ENCODE measurements around the gene SLC26A11. TPM values are rescaled to one million over a fixed set of nuclear protein-coding genes. Genes with fewer than 3 reads are reported as not detected.
"Not testable (repeated sequence)": the region's sequence is repeated elsewhere in the genome, so short reads cannot be mapped to it uniquely, and the experiment has no call there.

SLC26A11 gene
- total RNA-seq, 1 donor from 2014 or later, result 7.9 TPM

- no peaks in the 10 kb centered on the region for H4K20me1 ChIP-seq (ENCODE audit: low read depth)
- no peaks in the 10 kb centered on the region for H3K79me2 ChIP-seq (ENCODE audit: low read depth)
- H3K4me1 ChIP-seq, result no peaks in the 10 kb centered on the region
- no peak for TF ChIP-seq EZH2 (IDR thresholded peaks at IDR 0.05)
- no peak for TF ChIP-seq CTCF (IDR thresholded peaks at IDR 0.05)
- no peak for TF ChIP-seq EZH2phosphoT487 (IDR thresholded peaks at IDR 0.05)
- no peak overlapping the region for H3K4me2 ChIP-seq
- Mint-ChIP-seq H3K36me3 (peaks cover 32% of the 10 kb centered on the region), H3K4me3 (no peak overlapping the region), H3K4me1 (no peaks in the 10 kb centered on the region), H3K27me3 (ENCODE audit: insufficient read depth, low read depth) (peaks cover 2% of the 10 kb centered on the region), H3K9me3 (peaks cover 10% of the 10 kb centered on the region), H3K27ac (no peak overlapping the region)
- no peaks in the 10 kb centered on the region for H3K36me3 ChIP-seq
- no peaks in the 10 kb centered on the region for H3F3A ChIP-seq (ENCODE audit: low read depth)
- no peak overlapping the region for H3K4me3 ChIP-seq
- no peak overlapping the region for H3K27ac ChIP-seq
- no peaks in the 10 kb centered on the region for H3K27me3 ChIP-seq
- DNase-seq (ENCODE audit: low spot score), result no peak
- H3K9me3 ChIP-seq (ENCODE audit: low read depth), result no peaks in the 10 kb centered on the region
- no peak overlapping the region for H2AFZ ChIP-seq (replicated peaks)
- H3K9ac ChIP-seq, result no peak overlapping the region
Observed at GRCh38 chr17:80297996-80298560, 77.9 kb downstream of the SLC26A11 start.

GRCh38 chr17:80299350-80300100, 79.3 kb downstream of the SLC26A11 start:
- H3F3A ChIP-seq (ENCODE audit: low read depth); H3K79me2 ChIP-seq (ENCODE audit: low read depth); H3K36me3 ChIP-seq; H3K4me3 ChIP-seq; H3K4me1 ChIP-seq; DNase-seq (ENCODE audit: low spot score); H3K9me3 ChIP-seq (ENCODE audit: low read depth); H3K27me3 Mint-ChIP-seq (ENCODE audit: insufficient read depth, low read depth); H3K27me3 ChIP-seq; H3K4me3 Mint-ChIP-seq; H3K27ac ChIP-seq; H3K4me2 ChIP-seq; H2AFZ ChIP-seq (replicated peaks); H4K20me1 ChIP-seq (ENCODE audit: low read depth); H3K9ac ChIP-seq; H3K4me1 Mint-ChIP-seq; H3K27ac Mint-ChIP-seq: not testable (repeated sequence)
- Mint-ChIP-seq H3K9me3 (peaks cover 16% of the 10 kb centered on the region), H3K36me3 (peaks cover 38% of the 10 kb centered on the region)

GRCh38 chr17:80300756-80301155, 80.5 kb downstream of the SLC26A11 start:
- H3K36me3 ChIP-seq; DNase-seq (ENCODE audit: low spot score); H3K4me2 ChIP-seq; H3K27ac Mint-ChIP-seq; H3K9me3 ChIP-seq (ENCODE audit: low read depth); H4K20me1 ChIP-seq (ENCODE audit: low read depth); H3K4me1 Mint-ChIP-seq; H3K27ac ChIP-seq; H3K79me2 ChIP-seq (ENCODE audit: low read depth); H3K9ac ChIP-seq; H3F3A ChIP-seq (ENCODE audit: low read depth); H3K27me3 Mint-ChIP-seq (ENCODE audit: insufficient read depth, low read depth); H3K4me3 Mint-ChIP-seq; H2AFZ ChIP-seq (replicated peaks); H3K4me1 ChIP-seq; H3K27me3 ChIP-seq; H3K4me3 ChIP-seq: not testable (repeated sequence)
- peaks cover 43% of the 10 kb centered on the region for H3K36me3 Mint-ChIP-seq
- peaks cover 19% of the 10 kb centered on the region for H3K9me3 Mint-ChIP-seq

Other genes with a start within 250 kb of the SLC26A11 start
- gene TBC1D16, start 184.6 kb upstream of the SLC26A11 start, total RNA-seq (ENCODE audit: low replicate concordance), result 21.2 and 34.8 TPM in 2 replicates
- 7.7 and 11.8 TPM in 2 replicates for gene CCDC40, start 183.8 kb upstream of the SLC26A11 start, total RNA-seq (ENCODE audit: low replicate concordance)
- gene GAA, start 118.8 kb upstream of the SLC26A11 start, total RNA-seq (ENCODE audit: low replicate concordance), result 15.2 and 78.3 TPM in 2 replicates
- 89.3 and 102 TPM in 2 replicates for gene EIF4A3, start 73.3 kb upstream of the SLC26A11 start, total RNA-seq (ENCODE audit: low replicate concordance)
- gene CARD14, start 50.4 kb upstream of the SLC26A11 start, total RNA-seq (ENCODE audit: low replicate concordance), result 0.56 and 0.60 TPM in 2 replicates
- gene SGSH, start 94 bp upstream of the SLC26A11 start, total RNA-seq (ENCODE audit: low replicate concordance), result 7.2 and 12.4 TPM in 2 replicates
- 19.8 and 23.7 TPM in 2 replicates for gene RNF213, start 40.4 kb downstream of the SLC26A11 start, total RNA-seq (ENCODE audit: low replicate concordance)
- gene ENDOV, start 194.7 kb downstream of the SLC26A11 start, total RNA-seq (ENCODE audit: low replicate concordance), result 9.7 and 13.8 TPM in 2 replicates